Cardiac atrium fibroblast (primary cell): ENCODE measurements around the gene DPYSL4. TPM values are rescaled to one million over a fixed set of nuclear protein-coding genes. Genes with fewer than 3 reads are reported as not detected.

Source experiments
- total RNA-seq: library from RNA; depleted of rRNA; stranded (reverse); fragments of >200 nt; gene quantifications from 2 replicates; pipeline ENCODE4 v1.2.3, GENCODE V29; 2015

The DPYSL4 gene
- total RNA-seq, result 39.7 and 47.1 TPM in 2 replicates

GRCh38 chr10:132186488-132187429 is at the start of gene DPYSL4:
Gene DPYSL4, plus strand, starts transcription at chr10:132186948. Its CDS starts 116 bp downstream, at chr10:132187064.

Other genes with a start within 250 kb of the DPYSL4 start
- 400 and 442 TPM in 2 replicates for gene BNIP3, start 205.0 kb upstream of the DPYSL4 start, total RNA-seq
- under 0.01 and 0.16 TPM in 2 replicates for gene JAKMIP3, start 121.0 kb upstream of the DPYSL4 start, total RNA-seq
- 8.8 and 9.7 TPM in 2 replicates for gene STK32C, start 121.0 kb downstream of the DPYSL4 start, total RNA-seq
- gene LRRC27, start 145.2 kb downstream of the DPYSL4 start, total RNA-seq, result 4.2 and 7.6 TPM in 2 replicates
- gene PWWP2B, start 210.3 kb downstream of the DPYSL4 start, total RNA-seq, result 4.7 and 6.5 TPM in 2 replicates